SK-N-SH (cell line): ENCODE data around the gene WBP1. TPM values are rescaled to one million over a fixed set of nuclear protein-coding genes. Genes with fewer than 3 reads are reported as not detected.
A peak's percentile ranks its signal among the peaks of the same experiment; 100 is the strongest.

Experiments used
- CTCF ChIA-PET: fragments of 300-600, 350-600 bp; formaldehyde crosslinking; extraction: SDS; loops from one replicate; lab custom pipeline; 2021; lab: Yijun Ruan, JAX
- POLR2A ChIA-PET: fragments of 350-600 bp; sonication (Branson Sonifier 250); formaldehyde crosslinking; extraction: SDS; loops from one replicate; lab custom pipeline; 2020; ENCODE audit warnings: antibody characterized with exemption, inconsistent platforms; lab: Yijun Ruan, JAX
- DNase-seq: peaks from one replicate; pipeline ENCODE4 v3.0.0; 2012
- H2AFZ ChIP-seq: fragments of 200-600 bp; sonication (generic); 2 replicates; pipeline ENCODE4 v1.8.1; 2016; ENCODE audit warnings: antibody characterized with exemption, mild to moderate bottlenecking, low read depth
- H3F3A ChIP-seq: fragments of 200-600 bp; sonication (generic); replicated peaks from 2 replicates; pipeline ENCODE3; 2016; ENCODE audit warnings: antibody characterized with exemption, mild to moderate bottlenecking; ENCODE audit not compliant: insufficient read depth
- H3K27ac ChIP-seq, 2 experiments: fragments of 200-500 bp in 1 of 2; fragments of 200-600 bp in 1 of 2; sonication (Bioruptor generic) in 1 of 2; sonication (generic), shearing (Covaris generic) in 1 of 2; 2 replicates each; pipeline versions ENCODE4 v1.5.1 to v1.6.1; 2014 to 2016; ENCODE audit warnings: low read depth in 2 of 2, inconsistent platforms in 1 of 2, low read length in 1 of 2, mild to moderate bottlenecking in 1 of 2, mixed read lengths in 1 of 2
- H3K27me3 ChIP-seq: fragments of 200-600 bp; sonication (generic), shearing (Covaris generic); 2 replicates; pipeline ENCODE4 v1.6.1; 2016; ENCODE audit warnings: mixed run types; ENCODE audit not compliant: insufficient read depth
- H3K36me3 ChIP-seq, 2 experiments: fragments of 200-500 bp in 1 of 2; fragments of 200-600 bp in 1 of 2; sonication (Bioruptor generic) in 1 of 2; sonication (generic) in 1 of 2; replicated peaks in 1 of 2; 2 replicates each; pipeline versions ENCODE3 to v1.5.1; 2014 to 2016; ENCODE audit warnings: low read length in 1 of 2, mild to moderate bottlenecking in 1 of 2; ENCODE audit not compliant: insufficient read depth in 2 of 2, control insufficient read depth in 1 of 2
- H3K4me1 ChIP-seq, 2 experiments: fragments of 200-500 bp in 1 of 2; fragments of 200-600 bp in 1 of 2; sonication (Bioruptor generic) in 1 of 2; sonication (generic), shearing (Covaris generic) in 1 of 2; 2 replicates each; pipeline versions ENCODE4 v1.5.1 to v1.6.1; 2014 to 2016; ENCODE audit warnings: low read depth in 1 of 2, low read length in 1 of 2, mixed run types in 1 of 2; ENCODE audit not compliant: insufficient read depth in 2 of 2, control insufficient read depth in 1 of 2
- H3K4me2 ChIP-seq: fragments of 200-600 bp; sonication (generic), shearing (Covaris generic); 2 replicates; pipeline ENCODE4 v1.6.1; 2017; ENCODE audit warnings: mixed run types
- H3K4me3 ChIP-seq, 2 experiments: fragments of 200-500 bp in 1 of 2; fragments of 200-600 bp in 1 of 2; sonication (Bioruptor generic) in 1 of 2; sonication (generic), shearing (Covaris generic) in 1 of 2; 2 replicates each; pipeline versions ENCODE4 v1.5.1 to v1.8.1; 2014 to 2016; ENCODE audit warnings: low read depth in 2 of 2, inconsistent platforms in 1 of 2, low read length in 1 of 2, mild to moderate bottlenecking in 1 of 2, mixed read lengths in 1 of 2, moderate library complexity in 1 of 2
- H3K79me2 ChIP-seq: fragments of 200-600 bp; sonication (generic); 2 replicates; pipeline ENCODE4 v1.8.1; 2017; ENCODE audit warnings: mild to moderate bottlenecking; ENCODE audit not compliant: insufficient read depth
- H3K9ac ChIP-seq: fragments of 200-600 bp; sonication (generic); 2 replicates; pipeline ENCODE4 v1.6.1; 2017; ENCODE audit warnings: mixed run types
- H3K9me2 ChIP-seq: fragments of 200-600 bp; sonication (generic); 2 replicates; pipeline ENCODE4 v1.6.1; 2017; ENCODE audit warnings: mixed run types
- H3K9me3 ChIP-seq: fragments of 200-600 bp; sonication (generic); 2 replicates; pipeline ENCODE4 v1.6.1; 2017; ENCODE audit warnings: mixed run types, mild to moderate bottlenecking, moderate library complexity
- H4K20me1 ChIP-seq: fragments of 200-600 bp; sonication (generic); 2 replicates; pipeline ENCODE4 v1.6.1; 2017; ENCODE audit warnings: mild to moderate bottlenecking, mixed run types; ENCODE audit not compliant: insufficient read depth
- CTCF ChIP-seq: fragments of 200-600 bp; sonication (generic); IDR thresholded peaks from 2 replicates; pipeline ENCODE4 v1.6.1; 2017; ENCODE audit warnings: antibody characterized with exemption, mild to moderate bottlenecking, moderate library complexity
- ELF1 ChIP-seq: IDR thresholded peaks from 2 replicates; pipeline ENCODE4 v1.4.0; 2012
- EP300 ChIP-seq, 2 experiments: IDR thresholded peaks; 2 replicates each; pipeline versions ENCODE4 v1.4.0 to v1.6.1; 2012; ENCODE audit warnings: borderline replicate concordance in 1 of 2, low read depth in 1 of 2, low read length in 1 of 2
- EZH2phosphoT487 ChIP-seq: fragments of 200-600 bp; sonication (generic); IDR thresholded peaks from 2 replicates; pipeline ENCODE4 v1.6.1; 2017; ENCODE audit warnings: low read depth, mixed run types, mild to moderate bottlenecking, antibody characterized with exemption, moderate library complexity, borderline replicate concordance
- FOXJ3 ChIP-seq: sonication (generic); formaldehyde crosslinking; IDR thresholded peaks from 2 replicates; pipeline ENCODE4 v1.5.1; 2020; ENCODE audit warnings: mild to moderate bottlenecking, missing genetic modification reagents
- FOXM1 ChIP-seq: IDR thresholded peaks from 2 replicates; pipeline ENCODE4 v1.4.0; 2012; ENCODE audit warnings: low read depth, mild to moderate bottlenecking
- GABPA ChIP-seq: IDR thresholded peaks from 2 replicates; pipeline ENCODE4 v1.4.0; 2012; ENCODE audit warnings: low read depth, mild to moderate bottlenecking
- GATA2 ChIP-seq: sonication (generic); formaldehyde crosslinking; IDR thresholded peaks from 2 replicates; pipeline ENCODE4 v1.5.0; 2020; ENCODE audit warnings: mild to moderate bottlenecking, missing genetic modification reagents
- IRF3 ChIP-seq: fragments of 150-350 bp; IDR thresholded peaks from 2 replicates; pipeline ENCODE4 v1.6.1; 2016; ENCODE audit warnings: mild to moderate bottlenecking, low read depth, low read length
- MAX ChIP-seq: IDR thresholded peaks from 2 replicates; pipeline ENCODE4 v1.4.0; 2012; ENCODE audit warnings: low read depth
- MXI1 ChIP-seq: IDR thresholded peaks from 2 replicates; pipeline ENCODE4 v1.6.1; 2012; ENCODE audit warnings: mild to moderate bottlenecking, low read depth, low read length, improper control_type of control experiment
- NFIC ChIP-seq: IDR thresholded peaks from 2 replicates; pipeline ENCODE4 v1.4.0; 2012; ENCODE audit warnings: borderline replicate concordance
- POLR2AphosphoS5 ChIP-seq: IDR thresholded peaks from 2 replicates; pipeline ENCODE4 v1.6.1; 2012; ENCODE audit warnings: low read depth, low read length
- RCOR1 ChIP-seq: fragments of 150-350 bp; IDR thresholded peaks from 2 replicates; pipeline ENCODE4 v1.6.1; 2017; ENCODE audit warnings: antibody characterized with exemption, low read length
- REST ChIP-seq: IDR thresholded peaks from 2 replicates; pipeline ENCODE4 v1.6.1; 2012; ENCODE audit warnings: mild to moderate bottlenecking, low read depth, low read length, moderate library complexity
- RFX5 ChIP-seq: IDR thresholded peaks from 2 replicates; pipeline ENCODE4 v1.6.1; 2012; ENCODE audit warnings: mild to moderate bottlenecking, improper control_type of control experiment, low read length
- RXRA ChIP-seq: IDR thresholded peaks from 2 replicates; pipeline ENCODE4 v1.4.0; 2012; ENCODE audit warnings: low read depth, mild to moderate bottlenecking, borderline replicate concordance
- SIN3A ChIP-seq: IDR thresholded peaks from 2 replicates; pipeline ENCODE4 v1.6.1; 2012; ENCODE audit warnings: low read depth, mild to moderate bottlenecking, low read length, moderate library complexity, borderline replicate concordance
- TAF1 ChIP-seq: IDR thresholded peaks from 2 replicates; pipeline ENCODE4 v1.6.1; 2012; ENCODE audit warnings: low read depth, mild to moderate bottlenecking, low read length, moderate library complexity, borderline replicate concordance
- TEAD4 ChIP-seq: IDR thresholded peaks from 2 replicates; pipeline ENCODE4 v1.4.0; 2012; ENCODE audit warnings: mild to moderate bottlenecking, borderline replicate concordance; ENCODE audit not compliant: insufficient read depth
- USF2 ChIP-seq: fragments of 150-350 bp; IDR thresholded peaks from 2 replicates; pipeline ENCODE4 v1.6.1; 2017; ENCODE audit warnings: antibody characterized with exemption, low read length, low read depth, borderline replicate concordance
- YY1 ChIP-seq: IDR thresholded peaks from 2 replicates; pipeline ENCODE4 v1.4.0; 2012; ENCODE audit warnings: low read depth, mild to moderate bottlenecking
- WGBS: methylation state at CpG from one replicate; pipeline ENCODE4 v1.1.6; 2017; ENCODE audit warnings: low lambda C conversion rate; 5-methylcytosine and 5-hydroxymethylcytosine counted together
- polyA plus RNA-seq, 3 experiments: library from polyadenylated mRNA; depleted of rRNA; stranded (reverse); fragments of >200 nt; gene quantifications; 2 replicates each; pipeline ENCODE4 v1.2.3, GENCODE V29; 2012

WBP1 gene
- polyA plus RNA-seq, 1 of the 3 experiments (the other 2 are of a cell fraction): 184 TPM

- Histone ChIP-seq H3K27ac (peak within 1 kb of the TSS; percentile 82 to 94), H3K4me1 (peaks cover 0 to 16% of the 10 kb centered on the region in 2 experiments; a peak in 1 of 4 replicates), H3K9ac (peak within 1 kb of the TSS; percentile 81), H3K4me2 (peak within 1 kb of the TSS; percentile 75), H3F3A (peaks cover 4% of the 10 kb centered on the region), H3K27me3 (no peaks in the 10 kb centered on the region), H3K9me2 (no peaks in the 10 kb centered on the region), H3K79me2 (no peaks in the 10 kb centered on the region), H4K20me1 (no peaks in the 10 kb centered on the region), H3K36me3 (peaks cover 6 to 10% of the 10 kb centered on the region in 2 experiments), H2AFZ (peak within 1 kb of the TSS; percentile 95), H3K4me3 (peak within 1 kb of the TSS; percentile 87), H3K9me3 (no peaks in the 10 kb centered on the region)
- POLR2A ChIA-PET: interaction anchor here (0.7 to 3.1 kb wide), 14 partner anchors 9 to 243 kb away, joined by 3 to 28 read pairs (median 4); partner anchors contain the start of genes CCDC142, DCTN1, INO80B and MOB1A
- 1% methylated on average over 17 of the region's 57 CpGs for WGBS
- CTCF ChIA-PET: interaction anchor here (0.7 to 3.8 kb wide), 10 partner anchors 9 to 171 kb away, joined by 3 to 22 read pairs (median 4); partner anchors contain the start of gene INO80B
- peak; percentile 98 for DNase-seq
- TF ChIP-seq REST (peak; percentile 8; the same call in 1 of the 2 replicates), GABPA (no peak), POLR2AphosphoS5 (peak; percentile 84), FOXJ3 (CRISPR knock-in tag) (0 out of 2 replicates have a peak, but pooled peaks have one; percentile 36), MAX (peak; percentile 93), IRF3 (no peak), TEAD4 (no peak), NFIC (no peak), RFX5 (no peak), USF2 (no peak), CTCF (no peak), EP300 (IDR thresholded peaks at IDR 0.05; ENCODE audit: borderline replicate concordance in 1 of 2, low read depth in 1 of 2, low read length in 1 of 2) (no peak; a peak in 1 of 4 replicates), FOXM1 (no peak), RCOR1 (no peak; the same call in 1 of the 2 replicates), ELF1 (peak; percentile 30; the same call in 1 of the 2 replicates), MXI1 (peak; percentile 98), GATA2 (no peak), EZH2phosphoT487 (no peak), TAF1 (peak; percentile 76; the same call in 1 of the 2 replicates), YY1 (peak; percentile 70; the same call in 1 of the 2 replicates), SIN3A (peak; percentile 12), RXRA (no peak)
These were observed 36.9 kb upstream of the WBP1 start, which contains the start of the genes C2orf81 and WDR54 for GRCh38 chr2:74421221-74421870. C2orf81 (minus strand) TSS chr2:74421619; CDS start chr2:74421560, 59 bp downstream. WDR54 (plus strand) TSS chr2:74421730; CDS start chr2:74422154, 424 bp downstream.
